NCI-H1417 treated with DMSO at 0.1 percent for 48 hours (cell line): ENCODE data around the gene RNF141.
A peak's percentile ranks its signal among the peaks of the same experiment; 100 is the strongest.

Experiments used
- DNase-seq: peaks from one replicate; lab custom pipeline; 2025; lab: John Stamatoyannopoulos, UW

Gene RNF141, protein sequence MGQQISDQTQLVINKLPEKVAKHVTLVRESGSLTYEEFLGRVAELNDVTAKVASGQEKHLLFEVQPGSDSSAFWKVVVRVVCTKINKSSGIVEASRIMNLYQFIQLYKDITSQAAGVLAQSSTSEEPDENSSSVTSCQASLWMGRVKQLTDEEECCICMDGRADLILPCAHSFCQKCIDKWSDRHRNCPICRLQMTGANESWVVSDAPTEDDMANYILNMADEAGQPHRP

DNA sequence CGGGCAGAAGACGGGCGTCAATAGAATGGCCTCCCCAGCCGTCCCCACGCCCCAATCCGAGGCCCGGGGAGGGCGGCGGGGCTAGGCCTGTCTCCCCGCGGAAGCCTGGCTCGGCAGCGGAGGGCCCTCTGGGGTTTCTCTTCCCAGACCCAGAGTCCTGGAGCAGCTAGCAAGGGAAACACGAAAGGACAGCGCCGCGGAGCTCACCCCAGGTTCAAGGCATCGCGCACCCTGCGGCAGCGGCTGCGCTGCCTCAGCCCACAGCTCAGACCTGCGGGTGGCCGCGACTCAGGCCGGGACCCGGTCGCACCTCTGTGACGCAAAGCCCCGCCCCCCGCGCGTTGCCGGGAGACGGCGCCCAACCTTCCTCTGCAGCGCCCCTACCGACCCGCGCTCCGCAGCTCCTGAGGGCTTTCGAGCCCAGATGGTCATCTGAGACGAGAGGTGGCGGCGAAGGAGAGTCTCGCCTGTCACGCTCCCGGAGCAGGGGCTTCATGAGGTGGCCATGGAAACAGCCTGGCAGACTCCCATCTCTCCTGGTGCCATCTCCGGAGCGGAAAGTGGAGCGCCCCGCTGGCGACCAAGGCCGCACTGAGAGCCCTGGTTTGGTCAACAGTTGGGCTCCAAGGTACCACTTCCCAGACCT is at the start of gene RNF141:
TSS of gene RNF141 (minus strand) at position 273 of the 646 bp plus-strand sequence. CDS start 7,029 bp downstream, outside the sequence.
- peak; percentile 69 for DNase-seq

GRCh38 chr11:10590218-10590915 is 49.4 kb upstream of the RNF141 start:
- DNase-seq = no peak

GRCh38 chr11:10588904-10589303 is 47.9 kb upstream of the RNF141 start:
- DNase-seq = no peak

DNA sequence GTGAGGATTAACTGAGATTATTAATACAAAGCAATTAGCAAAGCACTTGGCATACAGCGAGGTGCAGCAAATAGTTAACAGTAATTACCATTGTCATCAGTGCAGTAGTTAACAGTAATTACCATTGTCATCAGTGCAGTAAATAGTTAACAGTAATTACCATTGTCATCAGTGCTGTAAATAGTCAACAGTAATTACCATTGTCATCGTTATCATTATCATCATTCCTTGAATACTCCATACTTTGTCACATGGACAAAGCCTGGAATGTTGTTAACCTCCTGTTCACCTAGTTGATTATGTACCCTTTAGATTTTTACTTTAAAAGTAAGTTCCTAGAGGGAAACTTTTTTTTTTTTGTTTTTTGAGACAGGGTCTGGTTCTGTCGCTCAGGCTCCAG is 47.0 kb upstream of the RNF141 start:
- DNase-seq = no peak

- no peak for DNase-seq
Observed at GRCh38 chr11:10587388-10587787, 46.4 kb upstream of the RNF141 start.

DNA sequence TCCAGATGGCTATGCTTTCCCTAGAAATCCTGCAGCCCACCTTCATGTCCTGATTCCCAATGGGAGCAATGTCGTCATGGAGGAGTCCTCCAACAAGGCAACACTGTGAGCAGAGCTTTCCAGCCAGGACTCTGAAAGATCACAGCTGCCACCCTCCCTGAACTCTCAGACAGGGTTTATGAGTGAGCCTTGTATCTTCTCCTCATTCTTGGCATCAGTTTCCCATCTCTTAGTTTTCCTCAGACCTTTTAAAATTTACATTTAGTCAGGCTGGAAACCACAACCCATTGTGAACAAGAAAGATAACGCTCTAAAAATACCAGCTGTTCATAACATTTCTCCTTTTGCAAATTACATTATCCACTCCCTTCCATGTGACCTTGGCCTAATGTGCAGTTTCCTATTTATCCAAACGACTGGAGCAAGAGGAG is 43.1 kb upstream of the RNF141 start:
- DNase-seq = no peak

DNA sequence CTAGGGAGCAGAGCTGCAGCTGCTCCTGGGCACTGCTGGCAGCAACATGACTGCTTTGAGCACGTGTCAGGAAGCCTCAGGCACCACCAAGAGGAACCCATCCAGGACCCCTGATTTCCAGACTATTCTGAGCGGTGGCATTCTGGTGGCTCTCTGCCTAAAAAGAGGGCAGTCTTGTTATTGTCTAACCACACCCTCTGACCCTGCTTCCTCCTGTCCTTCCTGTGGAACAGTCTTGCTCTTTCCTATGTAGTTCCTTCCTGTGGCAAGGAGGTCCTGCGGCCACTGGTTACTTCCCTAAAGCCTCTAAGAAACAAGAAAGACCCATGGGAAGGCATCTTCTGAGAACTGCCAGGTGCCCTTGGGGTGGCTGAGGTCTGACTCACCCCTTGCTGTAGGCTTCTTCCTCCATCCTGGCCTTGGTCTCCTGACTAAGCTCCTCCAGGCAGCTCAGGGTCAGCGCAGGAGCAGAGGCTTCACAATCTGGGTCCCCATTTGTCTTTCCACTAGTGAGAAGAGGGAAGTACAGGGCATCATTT is 40.6 kb upstream of the RNF141 start:
- no peak for DNase-seq

DNA sequence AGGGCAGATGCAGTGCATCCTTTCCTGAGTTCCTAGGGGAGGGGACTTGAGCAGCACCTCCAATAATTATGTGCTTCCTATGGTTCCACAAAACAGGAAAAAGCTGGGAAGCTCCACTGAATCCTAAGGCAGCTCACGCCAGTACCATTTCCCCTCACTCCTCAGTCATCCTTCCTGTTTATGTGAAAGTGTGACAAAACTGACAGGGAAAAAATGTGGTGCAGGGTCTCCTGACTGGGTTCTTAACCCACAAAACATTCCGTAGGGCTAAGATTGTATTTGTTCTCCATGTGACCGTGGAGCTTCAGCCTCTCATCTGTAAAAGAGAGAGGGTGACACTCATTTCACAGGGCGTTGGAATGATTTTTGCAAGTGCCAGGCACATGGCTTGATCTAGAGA is 39.6 kb upstream of the RNF141 start:
- no peak for DNase-seq

GRCh38 chr11:10579700-10580099 is 38.7 kb upstream of the RNF141 start:
- no peak for DNase-seq

GRCh38 chr11:10576035-10576398 is 35.0 kb upstream of the RNF141 start:
- DNase-seq = no peak

DNA sequence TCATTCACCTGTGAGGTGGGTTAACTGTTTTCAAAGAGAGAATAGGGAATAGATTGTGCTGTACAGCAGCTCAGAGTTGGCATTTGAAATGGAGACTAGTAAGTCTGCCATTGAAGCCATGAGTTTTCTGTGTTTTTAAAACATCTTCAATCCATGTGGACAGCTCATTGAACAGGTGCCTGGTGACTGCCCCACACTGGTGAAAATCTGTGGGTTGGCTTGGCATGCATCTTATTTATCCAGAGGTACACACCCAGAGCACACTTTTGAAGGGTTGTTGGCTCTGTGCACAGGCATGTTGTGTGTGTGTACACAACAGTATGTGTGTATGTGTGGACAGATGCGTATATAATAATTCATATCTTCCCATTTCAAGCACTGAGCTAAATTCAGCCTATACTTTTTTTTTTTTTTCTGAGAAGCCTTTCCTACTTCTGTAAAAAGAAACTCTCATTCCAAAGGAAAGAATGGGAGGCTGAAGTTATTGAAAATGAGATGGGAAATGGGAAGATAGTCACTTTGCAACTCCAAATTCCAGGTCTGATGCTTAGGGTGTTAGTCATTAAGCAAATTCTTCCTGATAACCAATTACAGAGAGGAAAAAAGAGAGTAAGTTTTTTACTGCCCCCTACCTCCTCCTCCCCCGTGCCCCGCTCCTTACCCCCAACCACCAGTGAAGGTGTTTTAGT is 34.5 kb upstream of the RNF141 start:
- no peak for DNase-seq

DNA sequence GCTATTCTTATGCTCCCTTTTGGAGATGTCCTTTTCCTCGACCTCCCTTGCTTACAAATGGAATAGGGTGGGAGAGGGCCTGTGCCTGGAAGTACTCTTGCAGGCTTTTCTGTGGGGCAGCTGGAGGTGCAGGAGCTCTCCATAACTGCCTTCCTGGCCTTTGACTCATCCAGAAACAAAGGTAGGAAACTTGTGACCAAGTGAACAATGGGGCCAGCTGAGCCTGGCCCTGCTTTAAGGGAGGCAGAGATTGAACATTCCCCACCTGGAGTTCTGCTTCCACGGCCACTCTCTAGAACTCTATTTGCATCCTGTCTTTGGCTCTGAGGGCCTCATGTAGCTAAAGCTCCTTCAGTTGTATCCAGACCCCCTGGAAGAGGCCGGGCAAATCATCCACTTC is 32.6 kb upstream of the RNF141 start:
- no peak for DNase-seq

- DNase-seq = no peak
Observed at GRCh38 chr11:10573028-10573427, 32.0 kb upstream of the RNF141 start.

DNA sequence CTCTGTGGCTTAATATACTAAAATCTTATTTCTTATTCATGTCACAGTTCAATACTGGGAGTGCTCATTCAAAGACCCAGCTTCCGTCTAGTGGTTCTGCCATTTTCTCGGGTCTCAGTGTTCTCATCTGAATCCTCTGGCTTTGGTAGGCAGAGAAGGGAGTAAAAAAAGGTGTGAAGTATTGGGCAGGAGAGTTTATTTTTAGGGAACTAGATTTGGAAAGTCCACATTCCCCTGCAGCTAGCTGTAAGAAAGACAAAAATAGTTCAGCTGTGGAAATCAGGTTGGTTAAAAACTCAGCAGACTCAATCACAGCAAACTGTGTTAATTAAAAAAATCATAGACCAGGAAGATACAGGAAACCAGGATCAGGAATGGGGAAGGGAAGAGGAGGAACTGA is 31.5 kb upstream of the RNF141 start:
- DNase-seq = no peak

- no peak for DNase-seq
Observed at GRCh38 chr11:10568486-10568941, 27.5 kb upstream of the RNF141 start, which contains the start of gene LYVE1. LYVE1 (minus strand) TSS chr11:10568665; CDS start chr11:10568532, 133 bp downstream.

DNA sequence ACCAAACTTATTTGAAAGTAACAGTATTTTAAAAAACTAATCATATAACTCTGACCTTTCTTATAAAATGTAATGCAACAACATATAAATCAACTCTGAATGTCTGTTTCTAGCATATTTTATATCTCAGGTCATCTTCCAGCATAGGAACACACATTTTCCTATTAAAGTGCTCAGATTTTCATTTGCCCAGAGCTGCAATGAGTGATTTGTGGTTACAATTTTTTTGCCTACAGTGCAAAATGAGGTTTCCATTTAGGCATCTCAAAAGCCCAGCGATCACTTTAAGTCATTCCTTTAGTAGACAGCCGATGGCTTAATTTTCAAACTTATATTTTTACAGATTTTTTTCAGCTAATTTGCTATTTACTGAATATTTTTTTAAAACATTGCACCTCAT is 26.5 kb upstream of the RNF141 start:
- no peak for DNase-seq

DNA sequence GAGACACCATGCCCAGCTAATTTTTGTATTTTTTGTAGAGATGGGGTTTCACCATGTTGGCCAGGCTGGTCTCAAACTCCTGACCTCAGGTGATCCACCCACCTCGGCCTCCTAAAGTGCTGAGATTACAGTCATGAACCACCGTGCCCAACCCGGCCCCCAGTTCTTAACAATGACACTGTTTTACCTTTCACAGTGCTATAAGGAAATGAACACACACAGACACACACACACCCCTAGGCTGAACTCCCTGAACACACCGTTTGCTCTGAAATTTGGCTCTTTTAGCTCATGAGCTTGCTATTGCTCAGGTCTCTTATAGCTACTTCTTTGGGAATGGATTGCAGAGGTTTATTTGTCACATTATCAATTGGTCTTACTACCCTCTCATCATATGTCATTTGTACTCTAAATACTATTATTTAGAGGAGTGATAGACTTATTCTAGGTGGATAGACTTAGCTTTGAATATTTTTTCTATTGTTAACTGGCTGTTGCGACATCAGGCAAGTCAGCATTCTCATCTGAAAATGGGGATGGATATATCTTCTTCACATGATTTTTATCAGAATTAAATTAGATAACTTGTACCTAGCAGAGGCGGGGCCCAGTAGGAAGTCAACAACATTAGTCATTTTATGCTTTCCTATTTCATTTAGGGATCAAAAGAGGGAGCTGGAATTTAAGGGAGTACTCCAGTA is 25.4 kb upstream of the RNF141 start:
- no peak for DNase-seq

DNA sequence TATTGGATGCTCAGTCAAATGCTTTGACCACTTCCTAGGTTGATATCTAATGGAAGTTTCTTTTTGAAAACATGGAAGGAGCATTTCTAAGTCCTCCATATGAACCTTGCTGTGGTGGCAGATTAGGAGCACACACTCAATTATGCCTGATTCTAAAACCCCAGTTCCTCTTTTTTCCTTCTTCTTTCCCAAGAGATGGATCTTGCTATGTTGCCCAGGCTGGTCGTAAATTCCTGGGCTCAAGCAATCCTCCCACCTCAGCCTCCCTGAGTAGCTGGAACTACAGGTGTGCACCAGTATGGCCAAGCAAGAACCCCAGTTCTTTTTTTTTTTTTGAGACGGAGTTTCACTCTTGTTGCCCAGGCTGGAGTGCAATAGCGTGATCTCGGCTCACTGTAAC is 24.5 kb upstream of the RNF141 start:
- no peak for DNase-seq

DNA sequence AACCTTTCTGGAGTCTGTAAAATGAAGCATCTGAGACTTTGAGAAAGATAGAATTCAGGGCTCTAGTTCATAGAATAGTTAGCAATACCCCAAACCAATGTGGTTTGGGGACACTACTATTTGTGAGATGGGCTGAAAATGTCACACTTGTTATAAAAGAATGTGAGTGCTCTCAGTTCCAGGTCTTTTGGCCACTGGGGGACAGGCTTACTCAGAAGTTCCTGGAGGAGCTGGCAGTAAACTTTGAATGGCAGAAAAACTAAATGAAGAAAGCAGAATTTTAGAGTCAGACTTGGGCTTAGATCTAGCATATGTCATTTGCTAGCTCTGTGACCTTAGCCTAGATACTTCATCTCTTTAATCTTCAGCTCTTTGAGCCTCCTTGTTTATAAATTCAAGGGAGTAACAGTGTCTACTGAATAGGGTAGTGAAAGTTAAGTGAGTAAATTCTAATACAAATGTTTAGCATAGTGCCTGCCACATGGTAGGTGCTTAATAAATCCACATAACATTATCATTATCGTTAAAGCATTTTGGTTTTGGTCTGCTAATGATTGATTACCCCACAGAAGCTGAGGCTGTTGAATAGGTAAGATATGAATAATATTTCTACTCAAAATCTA is 23.8 kb upstream of the RNF141 start:
- DNase-seq = no peak

DNA sequence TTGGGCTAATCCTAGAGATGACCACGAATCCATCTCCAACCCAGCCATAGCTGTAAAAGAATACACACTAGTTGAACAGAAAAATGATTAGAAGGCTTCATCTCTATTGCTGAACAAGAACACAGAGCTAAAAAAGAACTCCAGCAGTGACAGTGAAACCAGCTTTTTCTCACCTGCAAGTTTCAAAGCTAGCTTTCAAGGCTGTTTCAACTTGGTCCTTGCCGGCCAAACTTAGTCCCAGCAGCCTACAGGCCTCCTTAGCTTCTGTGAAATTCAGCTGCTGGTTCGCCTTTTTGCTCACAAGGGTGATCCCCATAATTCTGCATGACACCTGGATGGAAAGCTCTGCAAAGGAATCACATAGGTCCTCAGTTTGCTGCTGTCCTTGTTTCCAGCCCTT is 23.0 kb upstream of the RNF141 start:
- no peak for DNase-seq

DNA sequence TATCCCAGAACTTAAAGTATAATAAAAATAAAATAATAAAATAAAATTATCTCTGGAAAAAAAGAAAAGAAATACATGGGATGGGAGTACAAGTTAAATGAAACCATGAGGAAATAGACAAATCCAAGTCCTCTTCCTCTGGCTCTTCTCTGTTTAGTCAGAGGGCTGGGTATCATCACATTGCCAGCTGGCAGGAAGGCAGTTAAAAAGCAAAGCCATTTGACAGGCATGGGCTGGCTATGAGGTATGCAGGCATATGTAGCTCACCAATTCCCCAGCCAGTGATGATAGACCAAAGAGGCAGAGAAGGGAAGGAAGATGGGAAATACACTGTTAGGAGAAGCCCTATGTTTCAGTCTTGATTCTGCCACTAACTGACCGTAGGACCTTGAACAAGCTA is 21.0 kb upstream of the RNF141 start:
- no peak for DNase-seq
